K562 (cell line): Measurements from ENCODE around the gene UNC119B. TPM values are rescaled to one million over a fixed set of nuclear protein-coding genes. Genes with fewer than 3 reads are reported as not detected.

Experiments used
- BDP1 ChIP-seq: IDR thresholded peaks from 3 replicates; pipeline ENCODE4 v1.6.1; 2011; ENCODE audit not compliant: insufficient read length, insufficient read depth
- BMI1 ChIP-seq: fragments of 150-350 bp; IDR thresholded peaks from 2 replicates; pipeline ENCODE4 v1.6.1; 2014; ENCODE audit warnings: low read length
- CCNT2 ChIP-seq: IDR thresholded peaks from 2 replicates; pipeline ENCODE4 v1.6.1; 2011; ENCODE audit warnings: borderline replicate concordance, low read depth, mild to moderate bottlenecking, moderate library complexity, mixed read lengths, low read length; ENCODE audit not compliant: insufficient read length; ENCODE audit errors: extremely low read depth
- CREB1 ChIP-seq, 2 experiments: sonication (generic) in 1 of 2; formaldehyde crosslinking in 1 of 2; IDR thresholded peaks; 2 replicates each; pipeline versions ENCODE4 v1.6.1 to v1.8.0; 2012 to 2022; ENCODE audit warnings: inconsistent platforms in 1 of 2, mild to moderate bottlenecking in 1 of 2, missing genetic modification reagents in 1 of 2, moderate library complexity in 1 of 2
- FOXP1 ChIP-seq: sonication (generic); formaldehyde crosslinking; IDR thresholded peaks from 2 replicates; pipeline ENCODE4 v1.8.0; 2022; ENCODE audit warnings: mild to moderate bottlenecking, missing genetic modification reagents
- HCFC1 ChIP-seq: IDR thresholded peaks from 2 replicates; pipeline ENCODE4 v1.6.1; 2012; ENCODE audit warnings: low read depth, low read length, improper control_type of control experiment
- HMGN3 ChIP-seq: IDR thresholded peaks from 2 replicates; pipeline ENCODE4 v1.6.1; 2011; ENCODE audit warnings: borderline replicate concordance, low read depth, mild to moderate bottlenecking, mixed read lengths, low read length; ENCODE audit not compliant: insufficient read length; ENCODE audit errors: extremely low read depth
- MCM3 ChIP-seq: fragments of 450-650 bp; IDR thresholded peaks from 2 replicates; pipeline ENCODE4 v1.6.1; 2016
- MIER1 ChIP-seq: fragments of 450-650 bp; IDR thresholded peaks from 2 replicates; pipeline ENCODE4 v1.6.1; 2016; ENCODE audit warnings: antibody characterized with exemption, mild to moderate bottlenecking, low read depth
- MTA2 ChIP-seq: fragments of 450-650 bp; IDR thresholded peaks from 2 replicates; pipeline ENCODE4 v1.6.1; 2016; ENCODE audit warnings: low read depth
- PTBP1 ChIP-seq: fragments of 200-400 bp; formaldehyde crosslinking; IDR thresholded peaks from 2 replicates; pipeline ENCODE4 v1.6.1; 2017; ENCODE audit warnings: low read depth, low read length
- RBM15 ChIP-seq: fragments of 200-400 bp; formaldehyde crosslinking; IDR thresholded peaks from 2 replicates; pipeline ENCODE4 v1.6.1; 2018; ENCODE audit warnings: mild to moderate bottlenecking, low read length, moderate library complexity; ENCODE audit not compliant: insufficient read depth
- SETDB1 ChIP-seq: IDR thresholded peaks from one replicate; pipeline ENCODE4 v1.6.1; 2012; ENCODE audit warnings: low read length, control low read depth, inconsistent platforms
- SRSF7 ChIP-seq: fragments of 200-400 bp; formaldehyde crosslinking; optimal IDR thresholded peaks from 2 replicates; pipeline ENCODE3; 2017; ENCODE audit warnings: mild to moderate bottlenecking, low read depth, low read length
- TEAD2 ChIP-seq: fragments of 450-650 bp; IDR thresholded peaks from 2 replicates; pipeline ENCODE4 v1.6.1; 2016; ENCODE audit warnings: missing genetic modification characterization, control low read depth, missing compliant biosample characterization
- XRCC5 ChIP-seq: fragments of 200-400 bp; formaldehyde crosslinking; IDR thresholded peaks from 2 replicates; pipeline ENCODE4 v1.6.1; 2017; ENCODE audit warnings: low read depth, mild to moderate bottlenecking, low read length
- ZFPM2 ChIP-seq: fragments of 250-450 bp; sonication (Bioruptor Pico); IDR thresholded peaks from 2 replicates; pipeline ENCODE4 v1.5.1; 2022; ENCODE audit warnings: mild to moderate bottlenecking
- ZNF143 ChIP-seq: sonication (generic); formaldehyde crosslinking; IDR thresholded peaks from 2 replicates; pipeline ENCODE4 v1.9.0; 2022; ENCODE audit warnings: mild to moderate bottlenecking, missing genetic modification reagents
- ZNF253 ChIP-seq: fragments of 250-450 bp; sonication (Bioruptor Pico); conservative IDR thresholded peaks from 2 replicates; pipeline ENCODE4 v1.6.1; 2021; ENCODE audit warnings: mild to moderate bottlenecking
- ZNF561 ChIP-seq: fragments of 450-650 bp; formaldehyde crosslinking; conservative IDR thresholded peaks from 2 replicates; pipeline ENCODE4 v1.4.0; 2020; ENCODE audit warnings: mild to moderate bottlenecking, moderate library complexity
- ZNF780A ChIP-seq: fragments of 250-450 bp; sonication (Bioruptor Pico); IDR thresholded peaks from 2 replicates; pipeline ENCODE4 v1.5.0; 2021; ENCODE audit warnings: mild to moderate bottlenecking
- ZZZ3 ChIP-seq: fragments of 450-650 bp; IDR thresholded peaks from 2 replicates; pipeline ENCODE4 v1.6.1; 2016; ENCODE audit warnings: antibody characterized with exemption, mild to moderate bottlenecking, moderate library complexity
- polyA plus RNA-seq, 8 experiments: library from polyadenylated mRNA; depleted of rRNA in 4 of 8; stranded (reverse) in 5 of 8; unstranded in 3 of 8; fragments of >200 nt; fragmentation: Nextera tagmentation in 2 of 8; fragmentation: Illumina TruSeq in 1 of 8; extraction: Ambion mirVana in 2 of 8; extraction: Trizol in 1 of 8; gene quantifications; 2 replicates each; pipeline versions ENCODE4 v1.2.1 to v1.2.3, GENCODE V29; 2011 to 2014; ENCODE audit warnings: inconsistent platforms in 1 of 8, missing spikeins in 1 of 8
- total RNA-seq, 7 experiments: library from RNA; depleted of rRNA in 6 of 7; stranded (reverse); fragments of >200 nt in 6 of 7; fragmentation: Illumina TruSeq in 2 of 7; extraction: Trizol in 2 of 7; gene quantifications; 2 replicates each; pipeline versions ENCODE4 v1.2.1 to v1.2.3, GENCODE V29; 2011 to 2021; ENCODE audit warnings: low replicate concordance in 1 of 7
- TF ChIP-seq, protein P1 (sequence below): fragments of 450-650 bp; IDR thresholded peaks from 2 replicates; pipeline ENCODE4 v1.6.1; 2017; ENCODE audit warnings: antibody characterized with exemption, mild to moderate bottlenecking
- TF ChIP-seq, protein P2 (sequence below), 2 experiments: fragments of 450-650 bp in 1 of 2; sonication (generic) in 1 of 2; formaldehyde crosslinking; conservative IDR thresholded peaks; 2 replicates each; pipeline versions ENCODE4 v1.4.0 to v1.8.1; 2020 to 2022; ENCODE audit warnings: mild to moderate bottlenecking in 1 of 2, missing genetic modification reagents in 1 of 2
- TF ChIP-seq, protein P3 (sequence below): sonication (generic); formaldehyde crosslinking; IDR thresholded peaks from 2 replicates; pipeline ENCODE4 v1.9.0; 2022; ENCODE audit warnings: mild to moderate bottlenecking, missing genetic modification reagents

Gene UNC119B
- total and polyA plus RNA-seq, 9 of the 15 experiments (the other 6 are each of a cell fraction or from before 2014, with no cell fraction given) = 4.0 to 34.5 (median 15.1) TPM

DNA sequence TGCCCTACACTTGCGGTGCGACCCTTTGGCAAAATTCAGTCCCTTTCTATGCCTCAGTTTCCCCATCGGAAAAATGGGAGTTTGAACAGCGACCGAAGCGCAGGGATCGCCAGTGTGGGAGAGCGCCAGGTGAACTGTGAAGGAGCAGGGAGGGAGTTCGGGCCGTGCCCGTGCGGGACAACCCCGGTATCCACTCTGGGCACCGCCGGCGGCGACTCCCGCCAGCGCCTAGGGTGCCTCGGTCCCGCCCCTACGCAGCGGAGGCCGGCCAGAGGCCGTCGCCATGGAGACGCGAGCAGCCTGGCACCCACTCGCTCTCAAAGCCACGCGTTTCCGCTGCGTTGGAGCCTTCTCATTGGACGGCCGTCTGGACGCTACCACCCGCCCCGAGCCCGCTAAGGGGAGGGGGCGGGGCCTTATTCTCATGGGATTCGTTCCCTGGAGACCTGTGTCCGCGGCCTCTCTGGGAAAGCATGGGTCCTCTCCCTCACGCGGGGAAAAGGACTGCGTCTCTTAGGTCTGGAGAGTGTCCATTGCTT, 24.0 kb upstream of the UNC119B start (continued):
- TF ChIP-seq, protein P1, sequence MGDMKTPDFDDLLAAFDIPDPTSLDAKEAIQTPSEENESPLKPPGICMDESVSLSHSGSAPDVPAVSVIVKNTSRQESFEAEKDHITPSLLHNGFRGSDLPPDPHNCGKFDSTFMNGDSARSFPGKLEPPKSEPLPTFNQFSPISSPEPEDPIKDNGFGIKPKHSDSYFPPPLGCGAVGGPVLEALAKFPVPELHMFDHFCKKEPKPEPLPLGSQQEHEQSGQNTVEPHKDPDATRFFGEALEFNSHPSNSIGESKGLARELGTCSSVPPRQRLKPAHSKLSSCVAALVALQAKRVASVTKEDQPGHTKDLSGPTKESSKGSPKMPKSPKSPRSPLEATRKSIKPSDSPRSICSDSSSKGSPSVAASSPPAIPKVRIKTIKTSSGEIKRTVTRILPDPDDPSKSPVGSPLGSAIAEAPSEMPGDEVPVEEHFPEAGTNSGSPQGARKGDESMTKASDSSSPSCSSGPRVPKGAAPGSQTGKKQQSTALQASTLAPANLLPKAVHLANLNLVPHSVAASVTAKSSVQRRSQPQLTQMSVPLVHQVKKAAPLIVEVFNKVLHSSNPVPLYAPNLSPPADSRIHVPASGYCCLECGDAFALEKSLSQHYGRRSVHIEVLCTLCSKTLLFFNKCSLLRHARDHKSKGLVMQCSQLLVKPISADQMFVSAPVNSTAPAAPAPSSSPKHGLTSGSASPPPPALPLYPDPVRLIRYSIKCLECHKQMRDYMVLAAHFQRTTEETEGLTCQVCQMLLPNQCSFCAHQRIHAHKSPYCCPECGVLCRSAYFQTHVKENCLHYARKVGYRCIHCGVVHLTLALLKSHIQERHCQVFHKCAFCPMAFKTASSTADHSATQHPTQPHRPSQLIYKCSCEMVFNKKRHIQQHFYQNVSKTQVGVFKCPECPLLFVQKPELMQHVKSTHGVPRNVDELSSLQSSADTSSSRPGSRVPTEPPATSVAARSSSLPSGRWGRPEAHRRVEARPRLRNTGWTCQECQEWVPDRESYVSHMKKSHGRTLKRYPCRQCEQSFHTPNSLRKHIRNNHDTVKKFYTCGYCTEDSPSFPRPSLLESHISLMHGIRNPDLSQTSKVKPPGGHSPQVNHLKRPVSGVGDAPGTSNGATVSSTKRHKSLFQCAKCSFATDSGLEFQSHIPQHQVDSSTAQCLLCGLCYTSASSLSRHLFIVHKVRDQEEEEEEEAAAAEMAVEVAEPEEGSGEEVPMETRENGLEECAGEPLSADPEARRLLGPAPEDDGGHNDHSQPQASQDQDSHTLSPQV = no peak
- no peak for TF ChIP-seq ZZZ3
- TF ChIP-seq ZNF561 (CRISPR knock-in tag) = no peak
- TF ChIP-seq, protein P2, sequence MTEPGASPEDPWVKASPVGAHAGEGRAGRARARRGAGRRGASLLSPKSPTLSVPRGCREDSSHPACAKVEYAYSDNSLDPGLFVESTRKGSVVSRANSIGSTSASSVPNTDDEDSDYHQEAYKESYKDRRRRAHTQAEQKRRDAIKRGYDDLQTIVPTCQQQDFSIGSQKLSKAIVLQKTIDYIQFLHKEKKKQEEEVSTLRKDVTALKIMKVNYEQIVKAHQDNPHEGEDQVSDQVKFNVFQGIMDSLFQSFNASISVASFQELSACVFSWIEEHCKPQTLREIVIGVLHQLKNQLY (CRISPR knock-in tag; conservative IDR thresholded peaks at IDR 0.05) = no peak
- no peak for TF ChIP-seq MIER1
- TF ChIP-seq FOXP1 (CRISPR knock-in tag) = no peak
- no peak for TF ChIP-seq ZFPM2 (CRISPR knock-in tag)
- TF ChIP-seq XRCC5 = no peak
- TF ChIP-seq ZNF780A (CRISPR knock-in tag) = no peak
- no peak for TF ChIP-seq MCM3
- TF ChIP-seq BDP1 = no peak
- no peak for TF ChIP-seq PTBP1
- TF ChIP-seq, protein P3, sequence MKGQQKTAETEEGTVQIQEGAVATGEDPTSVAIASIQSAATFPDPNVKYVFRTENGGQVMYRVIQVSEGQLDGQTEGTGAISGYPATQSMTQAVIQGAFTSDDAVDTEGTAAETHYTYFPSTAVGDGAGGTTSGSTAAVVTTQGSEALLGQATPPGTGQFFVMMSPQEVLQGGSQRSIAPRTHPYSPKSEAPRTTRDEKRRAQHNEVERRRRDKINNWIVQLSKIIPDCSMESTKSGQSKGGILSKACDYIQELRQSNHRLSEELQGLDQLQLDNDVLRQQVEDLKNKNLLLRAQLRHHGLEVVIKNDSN = no peak
- no peak for TF ChIP-seq CREB1 (IDR thresholded peaks at IDR 0.05)
- peak; percentile 74 for TF ChIP-seq CREB1 (CRISPR knock-in tag; IDR thresholded peaks at IDR 0.05)
- TF ChIP-seq BMI1 = 0 out of 2 replicates have a peak, but pooled peaks have one; percentile 69
- peak; percentile 67 for TF ChIP-seq HMGN3
- TF ChIP-seq RBM15 = no peak
- peak; percentile 62 for TF ChIP-seq CCNT2
- no peak for TF ChIP-seq MTA2
- TF ChIP-seq SRSF7 = no peak
- no peak for TF ChIP-seq HCFC1
- TF ChIP-seq TEAD2 (tag) = no peak
- TF ChIP-seq SETDB1 = no peak
- TF ChIP-seq ZNF253 = no peak
- no peak for TF ChIP-seq ZNF143 (CRISPR knock-in tag)
